Embryonic facial prominence (tissue), 1 donor: ENCODE data around the gene PLA2G2A.

Experiments
- DNase-seq: peaks from one replicate; pipeline ENCODE4 v3.0.0-alpha.2; 2016; ENCODE audit errors: extremely low spot score

PLA2G2A gene

GRCh38 chr1:19974822-19975416, 4.5 kb downstream of the PLA2G2A start:
- DNase-seq: no peak

- no peak for DNase-seq
Measured at GRCh38 chr1:19973616-19974015, 5.8 kb downstream of the PLA2G2A start.

- no peak for DNase-seq
Measured at GRCh38 chr1:19971664-19972063, 7.8 kb downstream of the PLA2G2A start.

- no peak for DNase-seq
Measured at GRCh38 chr1:19969898-19970660, 9.3 kb downstream of the PLA2G2A start.

- no peak for DNase-seq
Measured at GRCh38 chr1:19967808-19968207, 11.6 kb downstream of the PLA2G2A start.

GRCh38 chr1:19964542-19964941, 14.9 kb downstream of the PLA2G2A start:
- DNase-seq: no peak

GRCh38 chr1:19963636-19964035, 15.8 kb downstream of the PLA2G2A start:
- no peak for DNase-seq

GRCh38 chr1:19960591-19960990, 18.8 kb downstream of the PLA2G2A start:
- DNase-seq: no peak

- DNase-seq: no peak
Measured at GRCh38 chr1:19957779-19958178, 21.6 kb downstream of the PLA2G2A start.

GRCh38 chr1:19955534-19956170, 23.8 kb downstream of the PLA2G2A start:
- no peak for DNase-seq

- DNase-seq: no peak
Measured at GRCh38 chr1:19954059-19954458, 25.4 kb downstream of the PLA2G2A start.

GRCh38 chr1:19949016-19949415, 30.4 kb downstream of the PLA2G2A start:
- DNase-seq: no peak

- DNase-seq: no peak
Measured at GRCh38 chr1:19946971-19947370, 32.4 kb downstream of the PLA2G2A start.

- no peak for DNase-seq
Measured at GRCh38 chr1:19946331-19946751, 33.1 kb downstream of the PLA2G2A start.

- no peak for DNase-seq
Measured at GRCh38 chr1:19945914-19946313, 33.5 kb downstream of the PLA2G2A start.

- no peak for DNase-seq
Measured at GRCh38 chr1:19942657-19943056, 36.8 kb downstream of the PLA2G2A start.

- no peak for DNase-seq
Measured at GRCh38 chr1:19942088-19942487, 37.3 kb downstream of the PLA2G2A start.

GRCh38 chr1:19941206-19941568, 38.2 kb downstream of the PLA2G2A start:
- no peak for DNase-seq

GRCh38 chr1:19940486-19941205, 38.8 kb downstream of the PLA2G2A start:
- no peak for DNase-seq

- DNase-seq: no peak
Measured at GRCh38 chr1:19938472-19938871, 40.9 kb downstream of the PLA2G2A start.

GRCh38 chr1:19936061-19936750, 43.2 kb downstream of the PLA2G2A start:
- DNase-seq: no peak

- DNase-seq: no peak
Measured at GRCh38 chr1:19934336-19934735, 45.1 kb downstream of the PLA2G2A start.
